ENCODE results near the gene DTNA.

DNA sequence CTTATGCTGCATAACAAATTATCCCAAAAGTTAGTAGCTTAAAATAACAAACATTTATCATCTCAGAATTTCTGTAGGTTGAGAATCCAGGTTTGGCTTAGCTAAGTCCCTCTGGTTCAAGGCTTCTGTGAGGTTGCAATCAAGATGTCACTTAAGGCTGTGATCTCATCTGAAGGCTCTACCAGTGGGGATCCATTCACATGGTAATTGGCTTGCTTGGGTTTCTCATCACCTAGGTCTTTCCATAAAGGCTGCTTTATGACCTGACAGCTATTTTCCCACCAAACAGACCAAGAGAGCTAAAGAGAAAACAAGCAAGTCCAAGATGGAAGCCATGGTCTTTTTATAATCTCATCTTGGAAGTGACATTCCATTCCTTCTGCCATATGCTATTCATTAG is 137.3 kb downstream of the DTNA start:
- TF ChIP-seq POLR2A (IDR thresholded peaks at IDR 0.05) (no peak), POLR2AphosphoS5 (IDR thresholded peaks at IDR 0.05) (no peak)
- TF ChIP-seq, protein P1, sequence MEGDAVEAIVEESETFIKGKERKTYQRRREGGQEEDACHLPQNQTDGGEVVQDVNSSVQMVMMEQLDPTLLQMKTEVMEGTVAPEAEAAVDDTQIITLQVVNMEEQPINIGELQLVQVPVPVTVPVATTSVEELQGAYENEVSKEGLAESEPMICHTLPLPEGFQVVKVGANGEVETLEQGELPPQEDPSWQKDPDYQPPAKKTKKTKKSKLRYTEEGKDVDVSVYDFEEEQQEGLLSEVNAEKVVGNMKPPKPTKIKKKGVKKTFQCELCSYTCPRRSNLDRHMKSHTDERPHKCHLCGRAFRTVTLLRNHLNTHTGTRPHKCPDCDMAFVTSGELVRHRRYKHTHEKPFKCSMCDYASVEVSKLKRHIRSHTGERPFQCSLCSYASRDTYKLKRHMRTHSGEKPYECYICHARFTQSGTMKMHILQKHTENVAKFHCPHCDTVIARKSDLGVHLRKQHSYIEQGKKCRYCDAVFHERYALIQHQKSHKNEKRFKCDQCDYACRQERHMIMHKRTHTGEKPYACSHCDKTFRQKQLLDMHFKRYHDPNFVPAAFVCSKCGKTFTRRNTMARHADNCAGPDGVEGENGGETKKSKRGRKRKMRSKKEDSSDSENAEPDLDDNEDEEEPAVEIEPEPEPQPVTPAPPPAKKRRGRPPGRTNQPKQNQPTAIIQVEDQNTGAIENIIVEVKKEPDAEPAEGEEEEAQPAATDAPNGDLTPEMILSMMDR (IDR thresholded peaks at IDR 0.05): no peak

Measured in prostate gland (tissue), 2 donors.